Spleen (tissue), 11 donors: ENCODE results near the gene PSMB5. TPM values are rescaled to one million over a fixed set of nuclear protein-coding genes. Genes with fewer than 3 reads are reported as not detected.

ENCODE experiments used
- DNase-seq: peaks from one replicate; pipeline ENCODE4 v3.0.0-alpha.2; 2020
- H3K27ac ChIP-seq, 8 donors: fragments of 200-600 bp; sonication (generic) in 7 of 8; 1 replicate in 4 of 8; 2 replicates in 4 of 8; pipeline versions ENCODE4 v1.5.0 to v1.8.0; 2016 to 2021; ENCODE audit warnings: inconsistent platforms in 4 of 8, mild to moderate bottlenecking in 4 of 8, moderate library complexity in 1 of 8
- H3K27me3 ChIP-seq, 7 donors: fragments of 200-600 bp; sonication (generic) in 6 of 7; replicated peaks in 1 of 7; 1 replicate in 4 of 7; 2 replicates in 3 of 7; pipeline versions ENCODE4 v1.5.0 to v1.8.0; 2016 to 2021; ENCODE audit warnings: inconsistent platforms in 3 of 7, mild to moderate bottlenecking in 1 of 7
- H3K36me3 ChIP-seq, 6 donors: fragments of 200-600 bp; sonication (generic) in 5 of 6; 1 replicate in 4 of 6; 2 replicates in 2 of 6; pipeline versions ENCODE4 v1.5.0 to v1.8.0; 2016 to 2021; ENCODE audit warnings: inconsistent platforms in 2 of 6
- H3K4me1 ChIP-seq, 6 donors: fragments of 200-600 bp; sonication (generic) in 5 of 6; 1 replicate in 3 of 6; 2 replicates in 3 of 6; pipeline versions ENCODE4 v1.5.0 to v1.8.0; 2016 to 2021; ENCODE audit warnings: inconsistent platforms in 3 of 6
- H3K4me3 ChIP-seq, 8 donors: fragments of 200-600 bp; sonication (generic) in 7 of 8; 1 replicate in 4 of 8; 2 replicates in 4 of 8; pipeline versions ENCODE4 v1.5.0 to v1.8.0; 2016 to 2021; ENCODE audit warnings: inconsistent platforms in 4 of 8, mild to moderate bottlenecking in 4 of 8, moderate library complexity in 2 of 8
- H3K9me3 ChIP-seq, 8 donors: fragments of 200-600 bp; sonication (generic) in 7 of 8; 1 replicate in 4 of 8; 2 replicates in 4 of 8; pipeline versions ENCODE4 v1.5.0 to v1.8.0; 2016 to 2021; ENCODE audit warnings: inconsistent platforms in 4 of 8
- POLR2A ChIP-seq, 3 donors: fragments of 450-650 bp; IDR thresholded peaks; one replicate each; pipeline ENCODE4 v1.5.1; 2017; ENCODE audit warnings: antibody characterized with exemption in 3 of 3, mild to moderate bottlenecking in 1 of 3
- POLR2AphosphoS5 ChIP-seq, 3 donors: sonication (generic); formaldehyde crosslinking; IDR thresholded peaks; one replicate each; pipeline ENCODE4 v1.5.1; 2017; ENCODE audit warnings: antibody characterized with exemption in 3 of 3
- WGBS, 5 donors: extraction: QIAGEN DNeasy Blood & Tissue Kit in 3 of 5; methylation state at CpG; one replicate each; pipeline versions ENCODE4 v1.1.5 to v1.1.7; 2013 to 2018; 5-methylcytosine and 5-hydroxymethylcytosine counted together
- intact Hi-C: fragments of 100-400 bp; cut with DNase I; formaldehyde crosslinking; loops from one replicate; pipeline ENCODE4 v1.15.0; 2023; ENCODE audit warnings: low total_unique reads
- polyA plus RNA-seq, 3 donors: library from polyadenylated mRNA; stranded (reverse); fragments of 200-250 nt; gene quantifications; one replicate each; pipeline ENCODE4 v1.2.1, GENCODE V29; 2013
- total RNA-seq, 7 donors: library from RNA; depleted of rRNA in 3 of 7; stranded (reverse); fragments of >200 nt in 3 of 7; fragmentation: NEBNext Ultra II Directional in 4 of 7; extraction: Animal tissue kit (Norgen Biotek cat#: 25700) in 4 of 7; gene quantifications; one replicate each; pipeline versions ENCODE4 v1.1.0 to v1.2.1, GENCODE V29; 2016 to 2021
- TF ChIP-seq, protein P1 (sequence below), 11 experiments: fragments of 200-600 bp in 7 of 11; fragments of 450-650 bp in 4 of 11; sonication (generic) in 4 of 11; IDR thresholded peaks in 8 of 11; conservative IDR thresholded peaks in 3 of 11; 1 replicate in 7 of 11; 2 replicates in 4 of 11; pipeline versions ENCODE4 v1.4.0 to v1.8.0; 2016 to 2021; ENCODE audit warnings: antibody characterized with exemption in 11 of 11, inconsistent platforms in 4 of 11, mild to moderate bottlenecking in 1 of 11
- donor health status: healthy with polysubstance abuse.
- donor health status: DM: no; HTN: no; CAD: no; lungs with moderate emphysema.
- donor health status: DM: no; HTN: no; CAD: no.
- donor health status: Bipolar disorder and iron deficiency.
- donor health status: healthy.
- donor health status: DM: no; HTN: no; CAD: no.
- donor health status: DM: yes; HTN: yes; CAD: no.

Gene PSMB5
- total and polyA plus RNA-seq, 10 donors = 36.5 to 80.1 (median 55.2) TPM

DNA sequence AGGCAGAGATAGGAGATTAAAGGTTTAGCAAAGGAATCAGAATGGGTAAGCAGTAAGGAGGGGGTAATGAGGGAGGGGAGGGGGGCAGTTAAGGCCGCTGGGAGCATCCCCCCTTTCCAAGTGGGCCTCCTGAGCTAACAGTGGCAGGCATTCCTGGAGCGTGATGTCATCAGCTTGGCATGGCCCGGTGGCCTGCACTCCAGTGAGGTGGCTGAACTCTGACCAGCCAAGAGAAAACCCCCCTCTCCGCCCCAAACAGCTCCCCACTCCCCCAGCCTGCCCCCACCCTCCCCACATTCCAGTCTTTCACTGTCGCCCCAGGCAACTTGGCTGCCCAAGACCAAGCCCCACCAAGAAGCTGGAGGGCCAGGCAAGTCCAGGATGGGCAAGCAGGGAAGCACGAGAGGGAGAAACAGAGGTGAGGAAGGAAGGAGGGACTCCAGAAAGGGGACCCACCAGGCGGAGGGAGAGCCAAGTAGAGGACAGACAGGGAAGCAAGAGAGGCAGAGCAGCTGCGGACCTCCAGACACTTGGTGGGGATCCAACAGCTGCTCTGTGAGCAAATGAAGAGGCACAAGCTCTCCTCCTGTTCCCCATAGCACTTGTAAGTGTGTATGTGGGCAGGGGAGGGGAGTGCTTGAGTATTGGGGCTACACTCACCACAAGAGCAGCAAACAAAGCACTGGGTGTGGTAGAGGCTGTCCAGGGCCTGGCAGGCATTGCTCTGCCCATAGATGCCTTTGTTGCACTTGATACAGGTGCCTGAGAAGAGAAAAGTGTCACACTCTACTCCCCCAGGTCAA, 56.8 kb downstream of the PSMB5 start:
- WGBS, 5 donors = 62 to 92% (median 74%) methylated on average over 8 of the region's 8 CpGs
- H3K27ac ChIP-seq = peak overlapping the region in 4 of 8 donors; percentile 11 to 54 (median 38)
- TF ChIP-seq, protein P1, sequence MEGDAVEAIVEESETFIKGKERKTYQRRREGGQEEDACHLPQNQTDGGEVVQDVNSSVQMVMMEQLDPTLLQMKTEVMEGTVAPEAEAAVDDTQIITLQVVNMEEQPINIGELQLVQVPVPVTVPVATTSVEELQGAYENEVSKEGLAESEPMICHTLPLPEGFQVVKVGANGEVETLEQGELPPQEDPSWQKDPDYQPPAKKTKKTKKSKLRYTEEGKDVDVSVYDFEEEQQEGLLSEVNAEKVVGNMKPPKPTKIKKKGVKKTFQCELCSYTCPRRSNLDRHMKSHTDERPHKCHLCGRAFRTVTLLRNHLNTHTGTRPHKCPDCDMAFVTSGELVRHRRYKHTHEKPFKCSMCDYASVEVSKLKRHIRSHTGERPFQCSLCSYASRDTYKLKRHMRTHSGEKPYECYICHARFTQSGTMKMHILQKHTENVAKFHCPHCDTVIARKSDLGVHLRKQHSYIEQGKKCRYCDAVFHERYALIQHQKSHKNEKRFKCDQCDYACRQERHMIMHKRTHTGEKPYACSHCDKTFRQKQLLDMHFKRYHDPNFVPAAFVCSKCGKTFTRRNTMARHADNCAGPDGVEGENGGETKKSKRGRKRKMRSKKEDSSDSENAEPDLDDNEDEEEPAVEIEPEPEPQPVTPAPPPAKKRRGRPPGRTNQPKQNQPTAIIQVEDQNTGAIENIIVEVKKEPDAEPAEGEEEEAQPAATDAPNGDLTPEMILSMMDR (IDR thresholded peaks at IDR 0.05 in 8 of 11, conservative IDR thresholded peaks at IDR 0.05 in 3 of 11) = no peak
- TF ChIP-seq POLR2A (IDR thresholded peaks at IDR 0.05) (no peak), POLR2AphosphoS5 (IDR thresholded peaks at IDR 0.05) (no peak)
- no peaks in the 10 kb centered on the region for H3K9me3 ChIP-seq
- H3K4me3 ChIP-seq = no peak overlapping the region
- intact Hi-C loops = no loop called here
- peaks cover 7 to 91% (median 43%) of the 10 kb centered on the region in 6 donors for H3K4me1 ChIP-seq
- no peak for DNase-seq
- no peaks in the 10 kb centered on the region for H3K36me3 ChIP-seq
- H3K27me3 ChIP-seq = peaks cover 0 to 32% (median 23%) of the 10 kb centered on the region in 7 donors

DNA sequence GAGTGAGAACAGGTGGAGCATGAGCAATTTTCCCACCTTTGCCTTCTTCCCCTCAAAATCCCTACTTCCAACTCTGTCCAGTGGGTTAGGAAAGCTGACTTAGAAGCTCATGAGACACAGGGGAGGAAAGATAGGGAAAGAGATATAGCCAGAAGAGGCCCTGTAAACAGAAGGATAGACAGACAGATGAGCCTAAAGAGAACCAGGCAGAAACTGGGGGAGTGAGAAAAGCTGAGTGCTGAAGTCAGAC, 57.3 kb downstream of the PSMB5 start:
- H3K4me3 ChIP-seq = no peak overlapping the region
- H3K9me3 ChIP-seq = no peaks in the 10 kb centered on the region
- TF ChIP-seq POLR2AphosphoS5 (IDR thresholded peaks at IDR 0.05) = no peak
- TF ChIP-seq, protein P1 (IDR thresholded peaks at IDR 0.05 in 8 of 11, conservative IDR thresholded peaks at IDR 0.05 in 3 of 11) = no peak
- no peak for TF ChIP-seq POLR2A (IDR thresholded peaks at IDR 0.05)
- intact Hi-C loops = no loop called here
- DNase-seq = no peak
- H3K4me1 ChIP-seq = peaks cover 7 to 86% (median 39%) of the 10 kb centered on the region in 6 donors
- H3K36me3 ChIP-seq = no peaks in the 10 kb centered on the region
- peak overlapping the region in 4 of 8 donors; percentile 5 to 54 (median 38) for H3K27ac ChIP-seq
- H3K27me3 ChIP-seq = peaks cover 0 to 27% (median 23%) of the 10 kb centered on the region in 7 donors

DNA sequence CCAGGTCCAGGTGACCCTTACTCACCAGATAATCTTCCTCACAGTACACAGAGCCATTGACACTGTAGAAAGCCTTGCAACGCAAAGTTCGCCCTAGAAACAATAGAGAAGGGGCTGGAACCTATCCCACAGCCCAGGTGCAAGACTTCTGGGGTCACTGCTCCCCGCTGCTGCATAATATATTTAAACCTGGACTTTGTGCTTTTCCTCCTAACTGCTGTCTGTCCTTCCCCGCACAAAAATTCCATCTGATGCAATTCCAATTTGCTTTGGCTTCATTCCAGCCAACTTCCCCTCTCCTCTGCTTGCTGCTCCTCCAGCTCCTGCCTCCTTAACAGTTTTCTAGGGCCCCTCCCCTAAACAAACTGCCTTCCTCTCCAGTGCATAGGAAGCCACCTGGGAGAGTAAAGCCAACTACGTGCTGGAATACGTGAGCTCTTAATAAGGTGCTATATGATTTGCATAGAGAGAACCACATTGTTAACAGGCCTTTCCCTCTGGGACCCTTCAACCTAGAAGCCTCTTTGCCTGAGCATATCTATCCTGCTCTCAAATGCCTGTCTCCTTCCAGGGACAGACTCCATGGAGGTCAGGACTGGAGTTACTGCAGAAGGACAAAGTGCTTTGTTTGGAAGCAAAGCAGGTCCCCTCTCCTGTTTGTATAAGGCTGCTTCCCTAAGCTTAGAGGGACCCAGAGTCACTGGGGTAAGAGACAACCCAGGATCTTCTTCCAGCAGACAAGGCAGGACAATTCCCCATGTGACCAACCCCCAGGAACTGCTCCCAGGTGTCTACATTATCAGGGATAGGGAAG, 57.9 kb downstream of the PSMB5 start:
- TF ChIP-seq POLR2A (IDR thresholded peaks at IDR 0.05) = no peak
- TF ChIP-seq, protein P1 (IDR thresholded peaks at IDR 0.05 in 8 of 11, conservative IDR thresholded peaks at IDR 0.05 in 3 of 11) = no peak
- no peak for TF ChIP-seq POLR2AphosphoS5 (IDR thresholded peaks at IDR 0.05)
- intact Hi-C loops = no loop called here
- Histone ChIP-seq H3K27ac (peak overlapping the region in 4 of 8 donors; percentile 5 to 42 (median 36)), H3K4me1 (peaks cover 7 to 80% (median 34%) of the 10 kb centered on the region in 6 donors), H3K9me3 (no peaks in the 10 kb centered on the region), H3K36me3 (no peaks in the 10 kb centered on the region), H3K4me3 (no peak overlapping the region), H3K27me3 (peaks cover 0 to 22% (median 17%) of the 10 kb centered on the region in 7 donors)
- WGBS, 5 donors = 47 to 60% (median 56%) methylated on average over 6 of the region's 6 CpGs
- no peak for DNase-seq

Other genes starting within 250 kb of the PSMB5 start
- gene SLC7A7, start 219.5 kb downstream of the PSMB5 start, total RNA-seq = 100 to 1,000 TPM in 4 of 7 donors, 10 to 100 TPM in 3; 56.4 to 165 (median 112) TPM
- 10 to 100 TPM; 34.2 to 46.5 (median 35.3) TPM for gene SLC7A7, start 219.5 kb downstream of the PSMB5 start, polyA plus RNA-seq
- gene MRPL52, start 205.0 kb downstream of the PSMB5 start, total RNA-seq = 100 to 1,000 TPM in 1 of 7 donors, 10 to 100 TPM in 6; 55.2 to 111 (median 62.8) TPM
- gene MRPL52, start 205.0 kb downstream of the PSMB5 start, polyA plus RNA-seq = 100 to 1,000 TPM in 2 of 3 donors, 10 to 100 TPM in 1; 88.8 to 138 (median 137) TPM
- 100 to 1,000 TPM in 1 of 7 donors, 10 to 100 TPM in 6; 42.6 to 126 (median 65.2) TPM for gene MMP14, start 198.3 kb downstream of the PSMB5 start, total RNA-seq
- 10 to 100 TPM in 2 of 3 donors, 1 to 10 TPM in 1; 6.6 to 30.8 (median 15.6) TPM for gene MMP14, start 198.3 kb downstream of the PSMB5 start, polyA plus RNA-seq
- 100 to 1,000 TPM in 6 of 7 donors, 10 to 100 TPM in 1; 99.6 to 205 (median 110) TPM for gene LRP10, start 163.2 kb downstream of the PSMB5 start, total RNA-seq
- gene LRP10, start 163.2 kb downstream of the PSMB5 start, polyA plus RNA-seq = 10 to 100 TPM in 1 of 3 donors, 1 to 10 TPM in 2; 7.9 to 22.3 (median 8.9) TPM
- gene REM2, start 151.7 kb downstream of the PSMB5 start, total RNA-seq = 1 to 10 TPM; 1.4 to 5.8 (median 3.0) TPM
- gene REM2, start 151.7 kb downstream of the PSMB5 start, polyA plus RNA-seq = 1 to 10 TPM; 2.2 to 5.2 (median 3.4) TPM
- 100 to 1,000 TPM in 4 of 7 donors, 10 to 100 TPM in 3; 84.9 to 875 (median 103) TPM for gene RBM23, start 115.8 kb downstream of the PSMB5 start, total RNA-seq
- gene RBM23, start 115.8 kb downstream of the PSMB5 start, polyA plus RNA-seq = 10 to 100 TPM; 19.0 to 40.3 (median 32.7) TPM
- 10 to 100 TPM; 31.1 to 44.7 (median 40.6) TPM for gene PRMT5, start 105.5 kb downstream of the PSMB5 start, total RNA-seq
- 10 to 100 TPM; 18.6 to 30.6 (median 24.9) TPM for gene PRMT5, start 105.5 kb downstream of the PSMB5 start, polyA plus RNA-seq
- 10 to 100 TPM; 37.7 to 83.5 (median 50.6) TPM for gene HAUS4, start 77.8 kb downstream of the PSMB5 start, total RNA-seq
- 10 to 100 TPM; 21.1 to 44.3 (median 31.5) TPM for gene HAUS4, start 77.8 kb downstream of the PSMB5 start, polyA plus RNA-seq
- 10 to 100 TPM in 1 of 7 donors, 1 to 10 TPM in 6; 1.4 to 11.0 (median 5.3) TPM for gene AJUBA, start 52.3 kb downstream of the PSMB5 start, total RNA-seq
- gene AJUBA, start 52.3 kb downstream of the PSMB5 start, polyA plus RNA-seq = 1 to 10 TPM in 1 of 3 donors, under 1 TPM in 2; 0.63 to 2.1 (median 0.68) TPM
- 10 to 100 TPM in 6 of 7 donors, 1 to 10 TPM in 1; 7.3 to 27.0 (median 11.3) TPM for gene C14orf93, start 24.8 kb downstream of the PSMB5 start, total RNA-seq
- 1 to 10 TPM; 7.5 to 8.8 (median 8.0) TPM for gene C14orf93, start 24.8 kb downstream of the PSMB5 start, polyA plus RNA-seq
- not detected for gene PSMB11, start 7.3 kb upstream of the PSMB5 start, total RNA-seq
- under 1 TPM in 1 of 3 donors, not detected in 2; 0.03 TPM for gene PSMB11, start 7.3 kb upstream of the PSMB5 start, polyA plus RNA-seq
- gene CDH24, start 22.6 kb upstream of the PSMB5 start, total RNA-seq = 1 to 10 TPM; 2.6 to 9.4 (median 6.5) TPM
- 1 to 10 TPM; 1.3 to 6.3 (median 3.1) TPM for gene CDH24, start 22.6 kb upstream of the PSMB5 start, polyA plus RNA-seq
- 100 to 1,000 TPM; 148 to 228 (median 211) TPM for gene ACIN1, start 60.2 kb upstream of the PSMB5 start, total RNA-seq
- gene ACIN1, start 60.2 kb upstream of the PSMB5 start, polyA plus RNA-seq = 100 to 1,000 TPM in 2 of 3 donors, 10 to 100 TPM in 1; 59.2 to 126 (median 119) TPM
- 10 to 100 TPM; 34.3 to 43.2 (median 37.8) TPM for gene C14orf119, start 60.6 kb upstream of the PSMB5 start, total RNA-seq
- gene C14orf119, start 60.6 kb upstream of the PSMB5 start, polyA plus RNA-seq = 10 to 100 TPM; 28.0 to 47.0 (median 40.2) TPM
- gene CIROP, start 70.1 kb upstream of the PSMB5 start, total RNA-seq = not detected
- not detected for gene CIROP, start 70.1 kb upstream of the PSMB5 start, polyA plus RNA-seq
- 1 to 10 TPM in 4 of 7 donors, under 1 TPM in 3; 0.64 to 9.6 (median 1.6) TPM for gene CEBPE, start 84.4 kb upstream of the PSMB5 start, total RNA-seq
- gene CEBPE, start 84.4 kb upstream of the PSMB5 start, polyA plus RNA-seq = 1 to 10 TPM; 1.2 to 3.5 (median 1.3) TPM
- gene SLC7A8, start 148.8 kb upstream of the PSMB5 start, total RNA-seq = 100 to 1,000 TPM in 1 of 7 donors, 10 to 100 TPM in 6; 23.5 to 106 (median 68.0) TPM
- gene SLC7A8, start 148.8 kb upstream of the PSMB5 start, polyA plus RNA-seq = 1 to 10 TPM; 3.5 to 8.7 (median 6.7) TPM
- not detected for gene RNF212B, start 203.0 kb upstream of the PSMB5 start, total RNA-seq
- not detected for gene RNF212B, start 203.0 kb upstream of the PSMB5 start, polyA plus RNA-seq